PC-3 (cell line): ENCODE results near the gene AGMAT.

Experiments used
- EZH2 ChIP-seq: fragments of 300-600 bp; sonication (generic); IDR thresholded peaks from one replicate; pipeline ENCODE4 v1.6.1; 2017; ENCODE audit warnings: antibody characterized with exemption, mild to moderate bottlenecking, low read length; ENCODE audit not compliant: unreplicated experiment
- EZH2phosphoT487 ChIP-seq: fragments of 300-600 bp; sonication (generic); IDR thresholded peaks from 2 replicates; pipeline ENCODE4 v1.6.1; 2018; ENCODE audit warnings: mild to moderate bottlenecking, antibody characterized with exemption, low read length, borderline replicate concordance
- TF ChIP-seq, protein P1 (sequence below): fragments of 300-600 bp; sonication (generic); conservative IDR thresholded peaks from 2 replicates; pipeline ENCODE4 v1.5.1; 2017; ENCODE audit warnings: antibody characterized with exemption, low read depth, mild to moderate bottlenecking, low read length

DNA sequence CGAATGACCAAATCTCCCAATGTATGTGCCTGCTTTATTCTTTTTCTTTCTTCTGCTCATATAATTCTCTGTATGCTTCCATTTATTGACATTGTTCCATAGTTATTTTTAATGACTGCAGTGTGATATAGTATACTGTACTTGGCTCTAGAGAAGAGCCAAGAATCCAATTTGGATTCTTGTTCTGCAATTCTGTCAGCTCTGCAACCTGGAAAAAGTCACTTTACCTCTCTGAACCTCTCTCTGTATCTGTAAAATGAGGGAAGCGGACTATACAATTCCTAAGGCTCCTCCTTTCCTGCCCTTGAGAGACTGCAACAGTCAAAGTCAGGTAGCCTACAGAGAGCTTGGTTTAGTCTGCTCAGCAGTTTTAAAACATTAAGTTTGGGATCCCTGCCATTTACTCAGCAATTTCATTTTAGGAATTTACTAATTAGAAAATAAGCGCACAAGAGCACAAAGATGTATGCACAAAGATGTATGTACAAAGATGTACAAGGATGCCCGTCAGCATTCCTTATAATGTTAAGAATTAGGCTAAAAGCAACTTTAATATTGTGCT, 43.5 kb downstream of the AGMAT start:
- TF ChIP-seq, protein P1, sequence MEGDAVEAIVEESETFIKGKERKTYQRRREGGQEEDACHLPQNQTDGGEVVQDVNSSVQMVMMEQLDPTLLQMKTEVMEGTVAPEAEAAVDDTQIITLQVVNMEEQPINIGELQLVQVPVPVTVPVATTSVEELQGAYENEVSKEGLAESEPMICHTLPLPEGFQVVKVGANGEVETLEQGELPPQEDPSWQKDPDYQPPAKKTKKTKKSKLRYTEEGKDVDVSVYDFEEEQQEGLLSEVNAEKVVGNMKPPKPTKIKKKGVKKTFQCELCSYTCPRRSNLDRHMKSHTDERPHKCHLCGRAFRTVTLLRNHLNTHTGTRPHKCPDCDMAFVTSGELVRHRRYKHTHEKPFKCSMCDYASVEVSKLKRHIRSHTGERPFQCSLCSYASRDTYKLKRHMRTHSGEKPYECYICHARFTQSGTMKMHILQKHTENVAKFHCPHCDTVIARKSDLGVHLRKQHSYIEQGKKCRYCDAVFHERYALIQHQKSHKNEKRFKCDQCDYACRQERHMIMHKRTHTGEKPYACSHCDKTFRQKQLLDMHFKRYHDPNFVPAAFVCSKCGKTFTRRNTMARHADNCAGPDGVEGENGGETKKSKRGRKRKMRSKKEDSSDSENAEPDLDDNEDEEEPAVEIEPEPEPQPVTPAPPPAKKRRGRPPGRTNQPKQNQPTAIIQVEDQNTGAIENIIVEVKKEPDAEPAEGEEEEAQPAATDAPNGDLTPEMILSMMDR: no peak
- TF ChIP-seq EZH2 (no peak), EZH2phosphoT487 (no peak)
